ENCODE results near the gene WNT7A. TPM values are rescaled to one million over a fixed set of nuclear protein-coding genes. Genes with fewer than 3 reads are reported as not detected.

Gene WNT7A
- total and polyA plus RNA-seq, 4 donors = not detected

GRCh38 chr3:13839726-13840340 lies 40.0 kb downstream of the WNT7A start:
- H3K4me3 ChIP-seq (ENCODE audit: low read depth in 1 of 3, low read length in 3 of 3) = no peak overlapping the region
- H3K27ac ChIP-seq (ENCODE audit: low read depth in 1 of 2, low read length in 2 of 2) = no peak overlapping the region

GRCh38 chr3:13839253-13839652 lies 40.6 kb downstream of the WNT7A start:
- H3K36me3 ChIP-seq (ENCODE audit: control insufficient read depth in 4 of 4, insufficient read depth in 3 of 4, low read depth in 1 of 4, low read length in 3 of 4) = no peaks in the 10 kb centered on the region
- no peak overlapping the region for H3K4me3 ChIP-seq (ENCODE audit: low read depth in 1 of 3, low read length in 3 of 3)
- no peaks in the 10 kb centered on the region for H3K9me3 ChIP-seq (ENCODE audit: control insufficient read depth in 4 of 4, low read length in 3 of 4)
- no peaks in the 10 kb centered on the region for H3K4me1 ChIP-seq (ENCODE audit: control insufficient read depth in 4 of 4, insufficient read depth in 4 of 4, low read length in 3 of 4)
- H3K9ac ChIP-seq (ENCODE audit: low read depth in 1 of 2, low read length in 2 of 2) = no peak overlapping the region
- peaks cover 0 to 4% (median under 1%) of the 10 kb centered on the region in 4 donors for H3K27me3 ChIP-seq (ENCODE audit: control insufficient read depth in 4 of 4, insufficient read depth in 4 of 4, low read length in 3 of 4)
- TF ChIP-seq EGR1 (IDR thresholded peaks at IDR 0.05; ENCODE audit: low read depth in 2 of 2) (no peak), RXRA (IDR thresholded peaks at IDR 0.05) (no peak), YY1 (IDR thresholded peaks at IDR 0.05) (no peak), MAX (IDR thresholded peaks at IDR 0.05) (no peak), ATF3 (IDR thresholded peaks at IDR 0.05) (no peak), CTCF (IDR thresholded peaks at IDR 0.05; ENCODE audit: low read depth, low read length, missing input control) (no peak), ZBTB33 (IDR thresholded peaks at IDR 0.05) (no peak), TAF1 (conservative IDR thresholded peaks at IDR 0.05) (no peak), FOXA2 (IDR thresholded peaks at IDR 0.05) (no peak), HNF4G (IDR thresholded peaks at IDR 0.05) (no peak)
- H3K27ac ChIP-seq (ENCODE audit: low read depth in 1 of 2, low read length in 2 of 2) = no peak overlapping the region
- 62% methylated on average over 4 of the region's 4 CpGs for WGBS
- no peak for DNase-seq (ENCODE audit: low spot score)

More at GRCh38 chr3:13839726-13840340, 40.0 kb downstream of the WNT7A start:
- Histone ChIP-seq H3K9ac (ENCODE audit: low read depth in 1 of 2, low read length in 2 of 2) (no peak overlapping the region), H3K27me3 (ENCODE audit: control insufficient read depth in 4 of 4, insufficient read depth in 4 of 4, low read length in 3 of 4) (no peaks in the 10 kb centered on the region), H3K4me1 (ENCODE audit: control insufficient read depth in 4 of 4, insufficient read depth in 4 of 4, low read length in 3 of 4) (no peaks in the 10 kb centered on the region), H3K9me3 (ENCODE audit: control insufficient read depth in 4 of 4, low read length in 3 of 4) (no peaks in the 10 kb centered on the region), H3K36me3 (ENCODE audit: control insufficient read depth in 4 of 4, insufficient read depth in 3 of 4, low read depth in 1 of 4, low read length in 3 of 4) (no peaks in the 10 kb centered on the region)
- WGBS = 54% methylated on average over 5 of the region's 5 CpGs
- TF ChIP-seq SP1 (IDR thresholded peaks at IDR 0.05) (no peak), FOXA2 (IDR thresholded peaks at IDR 0.05) (no peak), TAF1 (conservative IDR thresholded peaks at IDR 0.05) (no peak), GABPA (IDR thresholded peaks at IDR 0.05 in 1 of 2, conservative IDR thresholded peaks at IDR 0.05 in 1 of 2) (no peak), CTCF (IDR thresholded peaks at IDR 0.05; ENCODE audit: low read depth, low read length, missing input control) (no peak), JUND (IDR thresholded peaks at IDR 0.05) (no peak), HNF4G (IDR thresholded peaks at IDR 0.05) (no peak), ZBTB33 (IDR thresholded peaks at IDR 0.05) (no peak), HNF4A (conservative IDR thresholded peaks at IDR 0.05) (no peak)
- no peak for DNase-seq (ENCODE audit: low spot score)

Measured in liver (tissue), 9 donors.